Measurements from ENCODE around the gene GRHPR.

Gene GRHPR

GRCh38 chr9:37437010-37437409 is 14.5 kb downstream of the GRHPR start:
- no peak for TF ChIP-seq CTCF (IDR thresholded peaks at IDR 0.05; ENCODE audit: borderline replicate concordance, insufficient read depth, low read depth, low read length)
- H3K4me3 ChIP-seq (ENCODE audit: low read depth, low read length): no peak overlapping the region

- TF ChIP-seq CTCF (IDR thresholded peaks at IDR 0.05; ENCODE audit: borderline replicate concordance, insufficient read depth, low read depth, low read length): no peak
- H3K4me3 ChIP-seq (ENCODE audit: low read depth, low read length): no peak overlapping the region
These were observed 15.1 kb downstream of the GRHPR start for GRCh38 chr9:37437621-37438020.

GRCh38 chr9:37438359-37438758 is 15.9 kb downstream of the GRHPR start:
- TF ChIP-seq CTCF (IDR thresholded peaks at IDR 0.05; ENCODE audit: borderline replicate concordance, insufficient read depth, low read depth, low read length): no peak
- no peak overlapping the region for H3K4me3 ChIP-seq (ENCODE audit: low read depth, low read length)

- no peak overlapping the region for H3K4me3 ChIP-seq (ENCODE audit: low read depth, low read length)
- no peak for TF ChIP-seq CTCF (IDR thresholded peaks at IDR 0.05; ENCODE audit: borderline replicate concordance, insufficient read depth, low read depth, low read length)
These were observed 19.4 kb downstream of the GRHPR start for GRCh38 chr9:37441776-37442370.

GRCh38 chr9:37442556-37442955 is 20.1 kb downstream of the GRHPR start:
- H3K4me3 ChIP-seq (ENCODE audit: low read depth, low read length): no peak overlapping the region
- TF ChIP-seq CTCF (IDR thresholded peaks at IDR 0.05; ENCODE audit: borderline replicate concordance, insufficient read depth, low read depth, low read length): no peak

GRCh38 chr9:37443566-37443965 is 21.1 kb downstream of the GRHPR start:
- no peak overlapping the region for H3K4me3 ChIP-seq (ENCODE audit: low read depth, low read length)
- TF ChIP-seq CTCF (IDR thresholded peaks at IDR 0.05; ENCODE audit: borderline replicate concordance, insufficient read depth, low read depth, low read length): no peak

GRCh38 chr9:37444890-37445289 is 22.4 kb downstream of the GRHPR start:
- no peak overlapping the region for H3K4me3 ChIP-seq (ENCODE audit: low read depth, low read length)
- no peak for TF ChIP-seq CTCF (IDR thresholded peaks at IDR 0.05; ENCODE audit: borderline replicate concordance, insufficient read depth, low read depth, low read length)
